ENCODE data around the gene ZC2HC1C.

GRCh38 chr14:75048101-75048500 is 21.3 kb upstream of the ZC2HC1C start:
- TF ChIP-seq GABPA (IDR thresholded peaks at IDR 0.05; ENCODE audit: low read depth) (no peak), CTCF (IDR thresholded peaks at IDR 0.05; ENCODE audit: insufficient read depth, low read length) (no peak), REST (IDR thresholded peaks at IDR 0.05; ENCODE audit: insufficient replicate concordance, low read depth) (no peak), POLR2AphosphoS5 (IDR thresholded peaks at IDR 0.05; ENCODE audit: low read depth) (no peak)
